HUES48 (cell line): Measurements from ENCODE around the gene CLSTN1.

Experiments used
- H3K27ac ChIP-seq: one replicate; pipeline ENCODE4 v1.7.0; 2013; ENCODE audit warnings: low read depth, low read length, inconsistent platforms
- H3K27me3 ChIP-seq: 2 replicates; pipeline ENCODE4 v1.6.1; 2013; ENCODE audit warnings: mild to moderate bottlenecking, low read length; ENCODE audit not compliant: control insufficient read depth, insufficient read depth
- H3K36me3 ChIP-seq: 2 replicates; pipeline ENCODE4 v1.6.1; 2013; ENCODE audit warnings: low read length; ENCODE audit not compliant: control insufficient read depth, insufficient read depth
- H3K4me1 ChIP-seq: 2 replicates; pipeline ENCODE4 v1.6.1; 2013; ENCODE audit warnings: mild to moderate bottlenecking, low read length; ENCODE audit not compliant: control insufficient read depth, insufficient read depth
- H3K4me3 ChIP-seq: 2 replicates; pipeline ENCODE4 v1.5.1; 2013; ENCODE audit warnings: mild to moderate bottlenecking, low read depth, low read length
- H3K9ac ChIP-seq: 2 replicates; pipeline ENCODE4 v1.6.1; 2013; ENCODE audit warnings: mild to moderate bottlenecking, low read depth, low read length, moderate library complexity
- H3K9me3 ChIP-seq: 2 replicates; pipeline ENCODE4 v1.6.1; 2013; ENCODE audit warnings: low read length; ENCODE audit not compliant: control insufficient read depth, insufficient read depth

CLSTN1 gene

GRCh38 chr1:9842073-9842711 is 18.4 kb upstream of the CLSTN1 start:
- no peaks in the 10 kb centered on the region for H3K27me3 ChIP-seq
- peaks cover 15% of the 10 kb centered on the region for H3K4me1 ChIP-seq
- no peaks in the 10 kb centered on the region for H3K9me3 ChIP-seq
- no peaks in the 10 kb centered on the region for H3K36me3 ChIP-seq
- no peak overlapping the region for H3K9ac ChIP-seq
- no peak overlapping the region for H3K4me3 ChIP-seq
- H3K27ac ChIP-seq = no peak overlapping the region

DNA sequence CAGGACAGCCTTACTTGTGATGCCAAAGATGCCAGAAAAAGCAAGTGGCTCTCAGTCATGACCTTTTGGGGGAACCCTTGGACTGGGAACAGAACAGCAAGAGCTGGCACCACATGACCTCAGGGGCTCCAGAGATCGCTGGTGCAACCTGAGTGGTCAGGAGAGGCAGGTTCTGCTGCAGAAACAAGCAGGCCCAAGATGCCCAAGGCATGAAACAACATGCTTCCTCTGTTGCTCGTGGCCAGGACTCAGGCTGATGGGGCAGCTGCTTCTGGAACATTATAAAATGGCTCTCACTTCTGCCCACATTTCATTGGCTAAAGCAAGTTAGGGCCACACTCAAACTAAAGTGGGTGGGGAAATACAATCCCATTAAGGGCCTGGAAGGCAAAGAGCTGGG is 17.7 kb upstream of the CLSTN1 start:
- no peak overlapping the region for H3K4me3 ChIP-seq
- no peak overlapping the region for H3K27ac ChIP-seq
- H3K36me3 ChIP-seq = no peaks in the 10 kb centered on the region
- no peaks in the 10 kb centered on the region for H3K9me3 ChIP-seq
- no peaks in the 10 kb centered on the region for H3K27me3 ChIP-seq
- peaks cover 8% of the 10 kb centered on the region for H3K4me1 ChIP-seq
- no peak overlapping the region for H3K9ac ChIP-seq

- Histone ChIP-seq H3K27me3 (no peaks in the 10 kb centered on the region), H3K9me3 (no peaks in the 10 kb centered on the region), H3K27ac (no peak overlapping the region), H3K4me1 (peaks cover 10% of the 10 kb centered on the region), H3K36me3 (no peaks in the 10 kb centered on the region), H3K9ac (no peak overlapping the region), H3K4me3 (no peak overlapping the region)
Measured at GRCh38 chr1:9840176-9840575, 16.4 kb upstream of the CLSTN1 start.

DNA sequence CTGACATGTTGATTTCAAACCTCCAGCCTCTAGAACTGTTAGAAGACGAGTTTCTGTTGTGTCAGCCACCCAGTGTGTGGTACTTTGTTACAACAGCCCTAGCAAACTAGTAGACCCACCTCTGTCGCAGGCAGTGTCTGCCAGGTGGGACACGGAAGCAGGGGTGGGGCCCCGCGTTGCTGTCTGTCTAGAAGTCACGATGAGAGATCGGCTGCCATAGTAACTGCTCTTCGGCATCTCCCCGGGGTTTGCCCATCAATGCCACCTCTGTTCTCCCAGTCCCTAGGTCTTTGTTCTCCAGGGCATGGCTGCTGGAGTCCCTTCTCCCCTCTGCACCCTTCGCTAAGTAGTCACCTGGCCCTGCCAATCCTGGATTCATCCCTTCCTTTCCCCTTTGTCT is 15.2 kb upstream of the CLSTN1 start:
- no peaks in the 10 kb centered on the region for H3K36me3 ChIP-seq
- H3K9ac ChIP-seq = no peak overlapping the region
- H3K4me1 ChIP-seq = peaks cover 12% of the 10 kb centered on the region
- no peak overlapping the region for H3K27ac ChIP-seq
- H3K4me3 ChIP-seq = no peak overlapping the region
- H3K27me3 ChIP-seq = no peaks in the 10 kb centered on the region
- H3K9me3 ChIP-seq = no peaks in the 10 kb centered on the region

- no peaks in the 10 kb centered on the region for H3K36me3 ChIP-seq
- H3K4me1 ChIP-seq = peaks cover 12% of the 10 kb centered on the region
- no peaks in the 10 kb centered on the region for H3K27me3 ChIP-seq
- no peak overlapping the region for H3K9ac ChIP-seq
- H3K4me3 ChIP-seq = no peak overlapping the region
- no peak overlapping the region for H3K27ac ChIP-seq
- no peaks in the 10 kb centered on the region for H3K9me3 ChIP-seq
Measured at GRCh38 chr1:9836632-9836960, 12.8 kb upstream of the CLSTN1 start.

DNA sequence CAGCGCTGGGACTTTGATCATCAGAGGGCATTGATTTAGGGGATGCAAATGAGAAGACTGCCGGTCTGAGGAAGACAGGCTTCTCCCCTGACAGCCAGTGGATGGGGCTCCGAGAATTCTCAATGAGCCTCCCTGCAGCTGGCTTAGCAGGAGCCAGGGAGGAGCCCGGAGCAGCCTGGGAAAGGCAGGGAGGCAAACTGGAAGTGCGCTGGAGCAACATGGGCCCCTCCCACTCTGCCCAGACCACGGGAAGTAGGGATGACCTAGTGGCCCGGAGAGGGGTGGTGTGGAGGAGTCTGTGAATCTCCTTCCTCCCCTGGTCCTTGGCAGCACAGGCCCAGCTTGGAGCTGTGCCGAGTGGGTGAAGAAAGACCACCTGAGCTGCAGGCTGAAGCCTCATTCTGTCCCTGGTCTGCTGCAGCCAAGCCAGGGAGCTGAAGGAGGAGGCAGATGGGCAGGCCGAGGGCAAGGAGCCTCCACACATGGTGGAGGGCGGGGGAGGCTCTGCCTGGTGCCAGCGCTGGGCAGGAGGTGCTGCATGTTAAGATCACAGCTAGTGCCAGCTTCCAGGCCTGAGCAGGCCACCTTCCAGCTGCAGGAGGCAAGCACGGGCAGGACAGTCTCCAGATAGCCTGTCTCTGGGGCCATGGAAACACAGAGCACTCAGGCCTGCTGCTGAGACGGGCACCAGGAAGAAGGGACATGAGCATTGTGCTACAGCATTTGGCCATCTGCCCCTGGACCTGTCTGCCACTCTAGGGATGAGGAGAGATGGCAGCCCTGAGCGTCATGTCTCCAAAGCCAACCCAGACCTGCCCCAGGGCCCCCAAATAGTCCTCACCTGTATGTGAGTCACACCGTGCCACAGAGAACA is 12.2 kb upstream of the CLSTN1 start:
- no peak overlapping the region for H3K4me3 ChIP-seq
- H3K27me3 ChIP-seq = no peaks in the 10 kb centered on the region
- H3K36me3 ChIP-seq = no peaks in the 10 kb centered on the region
- peak overlapping the region; percentile 36 for H3K27ac ChIP-seq
- H3K4me1 ChIP-seq = peaks cover 12% of the 10 kb centered on the region
- no peaks in the 10 kb centered on the region for H3K9me3 ChIP-seq
- H3K9ac ChIP-seq = no peak overlapping the region

GRCh38 chr1:9835404-9835757 is 11.6 kb upstream of the CLSTN1 start:
- H3K4me1 ChIP-seq = peaks cover 12% of the 10 kb centered on the region
- H3K27ac ChIP-seq = peak overlapping the region; percentile 36
- H3K4me3 ChIP-seq = no peak overlapping the region
- H3K36me3 ChIP-seq = no peaks in the 10 kb centered on the region
- H3K9me3 ChIP-seq = no peaks in the 10 kb centered on the region
- H3K9ac ChIP-seq = no peak overlapping the region
- no peaks in the 10 kb centered on the region for H3K27me3 ChIP-seq

- Histone ChIP-seq H3K9ac (no peak overlapping the region), H3K27me3 (no peaks in the 10 kb centered on the region), H3K27ac (no peak overlapping the region), H3K4me3 (no peak overlapping the region), H3K36me3 (no peaks in the 10 kb centered on the region), H3K4me1 (peaks cover 12% of the 10 kb centered on the region), H3K9me3 (no peaks in the 10 kb centered on the region)
Measured at GRCh38 chr1:9833632-9834031, 9.9 kb upstream of the CLSTN1 start.

GRCh38 chr1:9827558-9828185 is 3.9 kb upstream of the CLSTN1 start:
- Histone ChIP-seq H3K27ac (no peak overlapping the region), H3K4me3 (no peak overlapping the region), H3K27me3 (peaks cover 24% of the 10 kb centered on the region), H3K9ac (no peak overlapping the region), H3K4me1 (peaks cover 14% of the 10 kb centered on the region; the same call in 1 of the 2 replicates), H3K36me3 (no peaks in the 10 kb centered on the region), H3K9me3 (no peaks in the 10 kb centered on the region)

DNA sequence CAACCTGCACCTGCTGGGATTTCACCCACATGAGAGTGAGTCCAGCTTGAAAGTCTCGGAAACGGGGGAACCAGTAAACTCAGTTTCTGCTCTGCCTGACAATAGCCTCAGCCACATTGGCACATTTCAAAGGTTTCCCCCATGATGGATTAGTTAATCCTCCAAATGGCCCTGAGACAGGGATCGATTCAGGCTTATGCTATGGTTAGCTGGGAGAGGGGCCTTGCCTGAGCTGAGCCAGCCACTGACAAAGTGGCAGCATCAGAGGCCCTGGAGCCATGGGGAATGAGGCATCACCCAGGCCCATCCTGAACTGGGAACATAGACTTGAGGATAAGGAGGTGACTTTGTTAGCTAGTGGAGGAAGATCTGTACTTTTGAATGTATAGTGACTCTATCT is 2.9 kb upstream of the CLSTN1 start:
- Histone ChIP-seq H3K4me3 (no peak overlapping the region), H3K9ac (no peak overlapping the region), H3K4me1 (peaks cover 24% of the 10 kb centered on the region), H3K27me3 (peaks cover 29% of the 10 kb centered on the region), H3K27ac (no peak overlapping the region), H3K36me3 (no peaks in the 10 kb centered on the region), H3K9me3 (no peaks in the 10 kb centered on the region)

DNA sequence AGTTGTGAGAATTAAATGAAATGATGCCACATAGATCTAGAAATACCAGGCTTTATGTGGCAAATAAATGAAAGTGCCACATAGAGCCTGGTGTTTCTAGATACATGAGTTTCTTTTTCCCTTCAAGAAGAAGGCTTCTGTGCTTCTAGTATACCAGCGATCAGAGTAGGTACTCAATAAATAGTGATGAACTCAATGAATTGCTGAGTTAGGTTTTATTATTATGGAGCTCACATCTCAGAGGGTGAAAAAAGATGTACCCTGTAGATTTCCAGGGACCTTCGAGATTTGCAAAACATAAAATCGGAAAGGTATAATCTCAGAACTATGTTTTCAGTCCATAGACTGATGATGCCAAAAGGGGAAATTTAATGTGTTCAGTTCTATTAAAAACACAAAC is 2.3 kb upstream of the CLSTN1 start:
- no peak overlapping the region for H3K9ac ChIP-seq
- H3K27ac ChIP-seq = peak overlapping the region; percentile 21
- H3K27me3 ChIP-seq = peaks cover 29% of the 10 kb centered on the region
- peaks cover 24% of the 10 kb centered on the region for H3K4me1 ChIP-seq
- H3K36me3 ChIP-seq = no peaks in the 10 kb centered on the region
- H3K4me3 ChIP-seq = no peak overlapping the region
- H3K9me3 ChIP-seq = no peaks in the 10 kb centered on the region
